Spleen (tissue), 7 donors: ENCODE data around the gene TRIO.

Source experiments
- POLR2A ChIP-seq, 3 donors: fragments of 450-650 bp; IDR thresholded peaks; one replicate each; pipeline ENCODE4 v1.5.1; 2017; ENCODE audit warnings: antibody characterized with exemption in 3 of 3, mild to moderate bottlenecking in 1 of 3
- TF ChIP-seq, protein P1 (sequence below), 11 experiments: fragments of 200-600 bp in 7 of 11; fragments of 450-650 bp in 4 of 11; sonication (generic) in 4 of 11; IDR thresholded peaks in 8 of 11; conservative IDR thresholded peaks in 3 of 11; 1 replicate in 7 of 11; 2 replicates in 4 of 11; pipeline versions ENCODE4 v1.4.0 to v1.8.0; 2016 to 2021; ENCODE audit warnings: antibody characterized with exemption in 11 of 11, inconsistent platforms in 4 of 11, mild to moderate bottlenecking in 1 of 11
- donor health status: DM: no; HTN: no; CAD: no; lungs with moderate emphysema.
- donor health status: DM: no; HTN: no; CAD: no.
- donor health status: DM: no; HTN: no; CAD: no.

DNA sequence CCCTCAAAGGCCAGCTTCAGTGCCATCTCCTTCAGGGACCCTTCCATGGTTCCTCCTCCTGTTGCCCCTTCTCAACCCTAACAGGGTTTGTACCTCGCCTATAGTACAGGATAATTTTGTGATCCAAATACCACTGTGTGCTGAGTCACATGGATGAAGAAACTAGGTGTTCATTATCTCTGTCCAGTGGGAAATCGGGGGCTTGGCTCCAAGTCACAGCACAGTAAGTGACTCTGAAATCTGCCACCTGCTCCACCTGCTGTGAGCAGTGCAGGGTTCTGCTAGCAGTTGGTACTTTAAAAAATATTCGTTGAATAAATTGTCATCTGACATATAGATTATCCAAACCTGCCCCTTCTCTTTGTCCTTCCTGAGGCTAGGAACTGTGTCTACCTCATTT, 315.3 kb downstream of the TRIO start:
- TF ChIP-seq, protein P1, sequence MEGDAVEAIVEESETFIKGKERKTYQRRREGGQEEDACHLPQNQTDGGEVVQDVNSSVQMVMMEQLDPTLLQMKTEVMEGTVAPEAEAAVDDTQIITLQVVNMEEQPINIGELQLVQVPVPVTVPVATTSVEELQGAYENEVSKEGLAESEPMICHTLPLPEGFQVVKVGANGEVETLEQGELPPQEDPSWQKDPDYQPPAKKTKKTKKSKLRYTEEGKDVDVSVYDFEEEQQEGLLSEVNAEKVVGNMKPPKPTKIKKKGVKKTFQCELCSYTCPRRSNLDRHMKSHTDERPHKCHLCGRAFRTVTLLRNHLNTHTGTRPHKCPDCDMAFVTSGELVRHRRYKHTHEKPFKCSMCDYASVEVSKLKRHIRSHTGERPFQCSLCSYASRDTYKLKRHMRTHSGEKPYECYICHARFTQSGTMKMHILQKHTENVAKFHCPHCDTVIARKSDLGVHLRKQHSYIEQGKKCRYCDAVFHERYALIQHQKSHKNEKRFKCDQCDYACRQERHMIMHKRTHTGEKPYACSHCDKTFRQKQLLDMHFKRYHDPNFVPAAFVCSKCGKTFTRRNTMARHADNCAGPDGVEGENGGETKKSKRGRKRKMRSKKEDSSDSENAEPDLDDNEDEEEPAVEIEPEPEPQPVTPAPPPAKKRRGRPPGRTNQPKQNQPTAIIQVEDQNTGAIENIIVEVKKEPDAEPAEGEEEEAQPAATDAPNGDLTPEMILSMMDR (IDR thresholded peaks at IDR 0.05 in 8 of 11, conservative IDR thresholded peaks at IDR 0.05 in 3 of 11), result no peak
- TF ChIP-seq POLR2A (IDR thresholded peaks at IDR 0.05), result no peak
